H1 (cell line): ENCODE data around the gene ACE. TPM values are rescaled to one million over a fixed set of nuclear protein-coding genes. Genes with fewer than 3 reads are reported as not detected.

Experiments used
- CTCF ChIA-PET: fragments of 300-600 bp; sonication (Branson Sonifier 250); formaldehyde crosslinking; loops from one replicate; lab custom pipeline; 2021; ENCODE audit not compliant: partially characterized antibody; lab: Charles Lee
- POLR2A ChIA-PET: fragments of 300-600 bp; sonication (Branson Sonifier 250); formaldehyde crosslinking; loops from one replicate; lab custom pipeline; 2021; ENCODE audit warnings: inconsistent platforms; ENCODE audit not compliant: partially characterized antibody; lab: Charles Lee
- DNase-seq, 2 experiments: peaks; one replicate each; pipeline versions ENCODE4 v3.0.0 to v3.0.0-alpha.2; 2010 to 2022; ENCODE audit warnings: low spot score in 2 of 2, low read depth in 1 of 2, mixed read lengths in 1 of 2
- FAIRE-seq: peaks from 2 replicates; lab custom pipeline; 2011; peaks lifted over from hg19 to GRCh38; lab: Jason Lieb, UNC
- H2AFZ ChIP-seq: 2 replicates; pipeline ENCODE4 v1.8.1; 2012; ENCODE audit warnings: low read length, inconsistent platforms
- H2AK5ac ChIP-seq: 2 replicates; pipeline ENCODE4 v1.6.1; 2013; ENCODE audit warnings: low read depth, low read length
- H2BK120ac ChIP-seq: replicated peaks from 2 replicates; pipeline ENCODE3; 2013; ENCODE audit warnings: low read depth, low read length, inconsistent platforms
- H2BK12ac ChIP-seq: 2 replicates; pipeline ENCODE4 v1.6.1; 2013; ENCODE audit warnings: low read depth, low read length
- H2BK15ac ChIP-seq: 2 replicates; pipeline ENCODE4 v1.6.1; 2013; ENCODE audit warnings: low read length
- H2BK20ac ChIP-seq: 2 replicates; pipeline ENCODE4 v1.6.1; 2013; ENCODE audit warnings: low read length
- H2BK5ac ChIP-seq: 2 replicates; pipeline ENCODE4 v1.6.1; 2013; ENCODE audit warnings: low read depth, low read length
- H3K14ac ChIP-seq: 2 replicates; pipeline ENCODE4 v1.6.1; 2013; ENCODE audit warnings: inconsistent platforms; ENCODE audit not compliant: insufficient read length
- H3K18ac ChIP-seq: 2 replicates; pipeline ENCODE4 v1.6.1; 2013; ENCODE audit warnings: low read length; ENCODE audit errors: extremely low read depth
- H3K23ac ChIP-seq: 2 replicates; pipeline ENCODE4 v1.6.1; 2013; ENCODE audit warnings: inconsistent platforms; ENCODE audit not compliant: insufficient read length
- H3K23me2 ChIP-seq: 2 replicates; pipeline ENCODE4 v1.6.1; 2013; ENCODE audit warnings: low read depth, low read length
- H3K27ac ChIP-seq: 2 replicates; pipeline ENCODE4 v1.6.1; 2011; ENCODE audit warnings: low read depth, low read length, inconsistent platforms
- H3K27me3 ChIP-seq, 4 experiments: replicated peaks in 1 of 4; 1 replicate in 1 of 4; 2 replicates in 3 of 4; pipeline versions ENCODE4 v1.6.1 to v1.8.1; 2011 to 2013; ENCODE audit warnings: low read length in 3 of 4, mild to moderate bottlenecking in 3 of 4, inconsistent platforms in 2 of 4, mixed read lengths in 2 of 4, moderate library complexity in 1 of 4; ENCODE audit not compliant: control insufficient read depth in 3 of 4, insufficient read depth in 3 of 4; ENCODE audit errors: extremely low read depth in 1 of 4
- H3K36me3 ChIP-seq, 4 experiments: 2 replicates each; pipeline versions ENCODE4 v1.6.1 to v1.8.1; 2011 to 2013; ENCODE audit warnings: mild to moderate bottlenecking in 4 of 4, low read length in 3 of 4, moderate library complexity in 2 of 4, control low read depth in 1 of 4, inconsistent platforms in 1 of 4; ENCODE audit not compliant: insufficient read depth in 4 of 4, control insufficient read depth in 2 of 4
- H3K4ac ChIP-seq: replicated peaks from 2 replicates; pipeline ENCODE3; 2013; ENCODE audit warnings: low read length, low read depth, mixed read lengths, inconsistent platforms; ENCODE audit not compliant: insufficient read length
- H3K4me1 ChIP-seq, 4 experiments: replicated peaks in 1 of 4; 1 replicate in 1 of 4; 2 replicates in 3 of 4; pipeline versions ENCODE4 v1.6.1 to v1.8.1; 2011 to 2013; ENCODE audit warnings: low read length in 3 of 4, inconsistent platforms in 2 of 4, mixed read lengths in 1 of 4; ENCODE audit not compliant: insufficient read depth in 4 of 4, control insufficient read depth in 3 of 4
- H3K4me2 ChIP-seq, 2 experiments: 2 replicates each; pipeline versions ENCODE4 v1.6.1 to v1.8.1; 2011 to 2013; ENCODE audit warnings: low read depth in 2 of 2, low read length in 2 of 2, control low read depth in 1 of 2, inconsistent platforms in 1 of 2, mild to moderate bottlenecking in 1 of 2; ENCODE audit not compliant: insufficient read depth in 1 of 2
- H3K4me3 ChIP-seq, 4 experiments: fragments of 200-600, 300-600 bp in 1 of 4; sonication (generic), shearing (Covaris generic), sonication (Bioruptor Twin) in 1 of 4; 2 replicates each; pipeline versions ENCODE4 v1.5.1 to v1.8.1; 2011 to 2016; ENCODE audit warnings: low read length in 4 of 4, low read depth in 3 of 4, control low read depth in 2 of 4, inconsistent platforms in 2 of 4, mild to moderate bottlenecking in 2 of 4, mixed read lengths in 1 of 4, moderate library complexity in 1 of 4; ENCODE audit not compliant: insufficient read depth in 2 of 4; ENCODE audit errors: extremely low read depth in 1 of 4
- H3K56ac ChIP-seq: replicated peaks from 2 replicates; pipeline ENCODE3; 2013; ENCODE audit warnings: low read depth, mild to moderate bottlenecking, mixed read lengths, low read length, inconsistent platforms; ENCODE audit not compliant: insufficient read length
- H3K79me1 ChIP-seq: 2 replicates; pipeline ENCODE4 v1.6.1; 2013; ENCODE audit warnings: low read depth, low read length, control low read depth
- H3K79me2 ChIP-seq, 2 experiments: 2 replicates each; pipeline versions ENCODE4 v1.6.1 to v1.8.1; 2012 to 2013; ENCODE audit warnings: low read length in 2 of 2, mild to moderate bottlenecking in 2 of 2, inconsistent platforms in 1 of 2; ENCODE audit not compliant: insufficient read depth in 2 of 2, control insufficient read depth in 1 of 2
- H3K9ac ChIP-seq, 4 experiments: replicated peaks in 1 of 4; 1 replicate in 1 of 4; 2 replicates in 3 of 4; pipeline versions ENCODE4 v1.6.1 to v1.8.1; 2011 to 2013; ENCODE audit warnings: low read depth in 3 of 4, low read length in 3 of 4, control low read depth in 2 of 4, mild to moderate bottlenecking in 2 of 4, moderate library complexity in 2 of 4, inconsistent platforms in 1 of 4; ENCODE audit errors: extremely low read depth in 1 of 4
- H3K9me3 ChIP-seq, 2 experiments: 2 replicates each; pipeline versions ENCODE4 v1.6.1 to v1.8.1; 2012 to 2013; ENCODE audit warnings: mild to moderate bottlenecking in 2 of 2, moderate library complexity in 2 of 2, control low read depth in 1 of 2, inconsistent platforms in 1 of 2, low read depth in 1 of 2, low read length in 1 of 2, mixed read lengths in 1 of 2; ENCODE audit not compliant: insufficient read depth in 2 of 2
- H4K20me1 ChIP-seq, 2 experiments: replicated peaks in 1 of 2; 2 replicates each; pipeline versions ENCODE3 to v1.8.1; 2011 to 2013; ENCODE audit warnings: inconsistent platforms in 2 of 2, low read length in 2 of 2, mild to moderate bottlenecking in 1 of 2; ENCODE audit not compliant: insufficient read depth in 2 of 2, control insufficient read depth in 1 of 2
- H4K5ac ChIP-seq: 2 replicates; pipeline ENCODE4 v1.6.1; 2013; ENCODE audit warnings: low read length, low read depth, mixed read lengths, inconsistent platforms; ENCODE audit not compliant: insufficient read length
- H4K8ac ChIP-seq: 2 replicates; pipeline ENCODE4 v1.8.0; 2013; ENCODE audit warnings: mild to moderate bottlenecking, moderate library complexity, low read length, inconsistent platforms; ENCODE audit not compliant: insufficient read depth; ENCODE audit errors: extremely low read depth
- H4K91ac ChIP-seq: replicated peaks from 2 replicates; pipeline ENCODE3; 2013; ENCODE audit warnings: low read length, mixed read lengths, inconsistent platforms; ENCODE audit not compliant: insufficient read length
- FOSL1 ChIP-seq: IDR thresholded peaks from 2 replicates; pipeline ENCODE4 v1.6.1; 2011; ENCODE audit warnings: mild to moderate bottlenecking, low read depth, low read length, moderate library complexity; ENCODE audit not compliant: insufficient read depth
- HDAC2 ChIP-seq, 2 experiments: fragments of 300-600 bp in 1 of 2; sonication (generic) in 1 of 2; IDR thresholded peaks; 2 replicates each; pipeline ENCODE4 v1.6.1; 2011 to 2012; ENCODE audit warnings: low read depth in 2 of 2, low read length in 2 of 2, mild to moderate bottlenecking in 2 of 2, moderate library complexity in 2 of 2, borderline replicate concordance in 1 of 2, inconsistent platforms in 1 of 2
- KDM4A ChIP-seq: IDR thresholded peaks from one replicate; pipeline ENCODE4 v1.7.1; 2012; ENCODE audit warnings: low read depth, mild to moderate bottlenecking, moderate library complexity, low read length, inconsistent platforms; ENCODE audit not compliant: severe bottlenecking
- MAFK ChIP-seq: IDR thresholded peaks from 2 replicates; pipeline ENCODE4 v1.6.1; 2012; ENCODE audit warnings: low read depth, mild to moderate bottlenecking, improper control_type of control experiment, low read length
- NANOG ChIP-seq: IDR thresholded peaks from 2 replicates; pipeline ENCODE4 v1.6.1; 2011; ENCODE audit warnings: low read length, low read depth, mild to moderate bottlenecking, inconsistent platforms; ENCODE audit not compliant: insufficient read depth, poor library complexity, severe bottlenecking
- PHF8 ChIP-seq: fragments of 200-600 bp; sonication (generic); conservative IDR thresholded peaks from 2 replicates; pipeline ENCODE4 v1.7.1; 2012; ENCODE audit warnings: low read depth, mild to moderate bottlenecking, inconsistent platforms, low read length, moderate library complexity
- SP2 ChIP-seq: IDR thresholded peaks from 2 replicates; pipeline ENCODE4 v1.6.1; 2012; ENCODE audit warnings: mild to moderate bottlenecking, low read length, inconsistent platforms
- WGBS, 2 experiments: shearing (Covaris generic) in 1 of 2; methylation state at CpG; one replicate each; pipeline versions ENCODE4 v1.1.6 to v1.1.7; 2013 to 2015; ENCODE audit warnings: low lambda C conversion rate in 2 of 2, mixed read lengths in 2 of 2, inconsistent platforms in 1 of 2, low coverage in 1 of 2, missing lambda C conversion rate in 1 of 2; ENCODE audit not compliant: insufficient replicate concordance in 2 of 2, insufficient coverage in 1 of 2, insufficient read length in 1 of 2; ENCODE audit errors: extremely low coverage in 1 of 2, missing lambda C conversion rate in 1 of 2; 5-methylcytosine and 5-hydroxymethylcytosine counted together
- polyA plus RNA-seq, 7 experiments: library from polyadenylated mRNA; depleted of rRNA in 3 of 7; stranded (reverse) in 5 of 7; unstranded in 2 of 7; fragments of >200 nt in 5 of 7; fragments of 200-250 nt in 2 of 7; gene quantifications; 1 replicate in 5 of 7; 2 replicates in 1 of 7; 4 replicates in 1 of 7; pipeline versions ENCODE4 v1.2.1 to v1.2.3, GENCODE V29; 2011 to 2013; ENCODE audit warnings: missing spikeins in 2 of 7, mixed read lengths in 2 of 7
- total RNA-seq: library from RNA; stranded (reverse); fragmentation: NEBNext Ultra II Directional; extraction: Animal tissue kit (Norgen Biotek cat#: 25700); gene quantifications from 2 replicates; pipeline ENCODE4 v1.2.1, GENCODE V29; 2021

The ACE gene
- total and polyA plus RNA-seq, 2 of the 8 experiments (the other 6 are each of a cell fraction or from before 2014, with no cell fraction given), result 2.5 to 5.5 TPM

- no peaks in the 10 kb centered on the region for H3K79me2 ChIP-seq
- H2AK5ac ChIP-seq, result peak overlapping the region; percentile 65; the same call in 1 of the 2 replicates
- H3K27me3 ChIP-seq, result peaks cover 0 to under 1% (median under 1%) of the 10 kb centered on the region in 4 experiments; a peak in 2 of 7 replicates
- no peak overlapping the region; the same call in 1 of the 2 replicates for H2BK5ac ChIP-seq
- no peak overlapping the region for H3K56ac ChIP-seq
- H3K14ac ChIP-seq, result no peak overlapping the region
- no peaks in the 10 kb centered on the region for H4K20me1 ChIP-seq
- H3K4me3 ChIP-seq, result no peak overlapping the region; a peak in 1 of 8 replicates
- H3K9ac ChIP-seq, result no peak overlapping the region
- no peak overlapping the region for H3K4me2 ChIP-seq
- H3K27ac ChIP-seq, result no peak overlapping the region
- H3K9me3 ChIP-seq, result no peaks in the 10 kb centered on the region
- no peak overlapping the region for H4K8ac ChIP-seq
- H3K23me2 ChIP-seq, result no peaks in the 10 kb centered on the region
- CTCF ChIA-PET, result interaction anchor here (0.6 to 3.4 kb wide), 15 partner anchors 9 to 154 kb away, joined by 3 to 17 read pairs (median 3); no protein-coding TSS in a partner anchor
- 85% methylated on average over 13 of the region's 13 CpGs; no CpG with 5 or more reads in 1 of the 2 experiments for WGBS, 2 experiments
- no peak overlapping the region for H3K23ac ChIP-seq
- no peak overlapping the region for H3K4ac ChIP-seq
- no peak for DNase-seq
- POLR2A ChIA-PET, result interaction anchor here (0.6 to 1.3 kb wide), 6 partner anchors 10 to 71 kb away, joined by 3 to 4 read pairs (median 3); no protein-coding TSS in a partner anchor
- peaks cover 0 to 9% (median 5%) of the 10 kb centered on the region in 4 experiments; a peak in 5 of 7 replicates for H3K4me1 ChIP-seq
- no peak for FAIRE-seq
- H2BK12ac ChIP-seq, result no peak overlapping the region
- no peak for TF ChIP-seq FOSL1
- no peak for TF ChIP-seq SP2
- TF ChIP-seq PHF8, result no peak
- no peak for TF ChIP-seq NANOG
- TF ChIP-seq KDM4A, result no peak
- TF ChIP-seq HDAC2 (IDR thresholded peaks at IDR 0.05; ENCODE audit: borderline replicate concordance in 1 of 2, low read depth in 2 of 2, low read length in 2 of 2), result no peak
- no peak for TF ChIP-seq MAFK
- H3K79me1 ChIP-seq, result no peaks in the 10 kb centered on the region
- H2BK120ac ChIP-seq, result no peak overlapping the region
- H4K91ac ChIP-seq, result peak overlapping the region; percentile 49
- no peak overlapping the region for H4K5ac ChIP-seq
- H2BK15ac ChIP-seq, result no peak overlapping the region
- H3K36me3 ChIP-seq, result no peaks in the 10 kb centered on the region
- no peak overlapping the region for H2AFZ ChIP-seq
- no peak overlapping the region for H2BK20ac ChIP-seq
- no peak overlapping the region for H3K18ac ChIP-seq
Measured at GRCh38 chr17:63544467-63545301, 67.8 kb downstream of the ACE start.
